HEK293 (cell line): ENCODE measurements around the gene WASF1.

Source experiments
- CTCF ChIA-PET: fragments of 350-600 bp; formaldehyde crosslinking; extraction: SDS; loops from one replicate; lab custom pipeline; 2021; ENCODE audit warnings: antibody characterized with exemption; lab: Yijun Ruan, JAX
- POLR2A ChIA-PET: fragments of 300-600 bp; formaldehyde crosslinking; extraction: SDS; loops from one replicate; lab custom pipeline; 2020; ENCODE audit warnings: antibody characterized with exemption, inconsistent platforms; lab: Yijun Ruan, JAX
- H3K27ac ChIP-seq: fragments of 200-500 bp; sonication (Bioruptor generic); 2 replicates; pipeline ENCODE4 v1.5.1; 2014; ENCODE audit warnings: low read depth, low read length, control low read depth, inconsistent platforms; ENCODE audit errors: extremely low read depth
- H3K36me3 ChIP-seq, 2 experiments: fragments of 200-500 bp in 1 of 2; sonication (Bioruptor generic) in 1 of 2; 1 replicate in 1 of 2; 2 replicates in 1 of 2; pipeline ENCODE4 v1.5.1; 2014 to 2017; ENCODE audit warnings: inconsistent platforms in 2 of 2, low read length in 2 of 2; ENCODE audit not compliant: control insufficient read depth in 2 of 2, insufficient read depth in 1 of 2
- H3K4me1 ChIP-seq: fragments of 200-500 bp; sonication (Bioruptor generic); 2 replicates; pipeline ENCODE4 v1.5.1; 2014; ENCODE audit warnings: mild to moderate bottlenecking, low read length, inconsistent platforms; ENCODE audit not compliant: control insufficient read depth, insufficient read depth
- H3K4me3 ChIP-seq: 2 replicates; pipeline ENCODE4 v1.5.1; 2011; ENCODE audit warnings: low read depth, mild to moderate bottlenecking, control low read depth, low read length, moderate library complexity
- H3K9me3 ChIP-seq: fragments of 200-500 bp; sonication (Bioruptor generic); 2 replicates; pipeline ENCODE4 v1.5.1; 2014; ENCODE audit warnings: low read depth, low read length, inconsistent platforms; ENCODE audit not compliant: control insufficient read depth, insufficient read depth
- GLI4 ChIP-seq: fragments of 450-650 bp; formaldehyde crosslinking; IDR thresholded peaks from 2 replicates; pipeline ENCODE4 v1.5.1; 2016; ENCODE audit warnings: missing biosample characterization, missing genetic modification characterization
- HOXC10 ChIP-seq: sonication (generic); formaldehyde crosslinking; IDR thresholded peaks from 2 replicates; pipeline ENCODE4 v1.8.1; 2023; ENCODE audit warnings: mild to moderate bottlenecking, missing genetic modification reagents
- SP7 ChIP-seq: fragments of 450-650 bp; formaldehyde crosslinking; IDR thresholded peaks from 2 replicates; pipeline ENCODE4 v1.5.1; 2016; ENCODE audit warnings: missing biosample characterization, missing genetic modification characterization
- ZFHX2 ChIP-seq: fragments of 450-650 bp; formaldehyde crosslinking; conservative IDR thresholded peaks from 2 replicates; pipeline ENCODE4 v1.5.1; 2016; ENCODE audit warnings: missing biosample characterization, missing genetic modification characterization
- ZNF324 ChIP-seq: fragments of 450-650 bp; formaldehyde crosslinking; IDR thresholded peaks from 2 replicates; pipeline ENCODE4 v1.5.1; 2016; ENCODE audit warnings: missing biosample characterization, missing genetic modification characterization
- ZNF335 ChIP-seq: fragments of 450-650 bp; formaldehyde crosslinking; conservative IDR thresholded peaks from 2 replicates; pipeline ENCODE4 v1.5.1; 2016; ENCODE audit warnings: missing biosample characterization, missing genetic modification characterization
- ZNF529 ChIP-seq: fragments of 450-650 bp; formaldehyde crosslinking; IDR thresholded peaks from 2 replicates; pipeline ENCODE4 v1.5.1; 2017; ENCODE audit warnings: missing genetic modification characterization, missing biosample characterization; ENCODE audit not compliant: insufficient replicate concordance
- ZNF548 ChIP-seq: fragments of 450-650 bp; formaldehyde crosslinking; IDR thresholded peaks from 2 replicates; pipeline ENCODE4 v1.5.1; 2016; ENCODE audit warnings: missing biosample characterization, missing genetic modification characterization
- ZNF549 ChIP-seq: fragments of 450-650 bp; IDR thresholded peaks from 2 replicates; pipeline ENCODE4 v1.5.1; 2018; ENCODE audit warnings: missing biosample characterization, missing genetic modification characterization, mild to moderate bottlenecking, inconsistent platforms, moderate library complexity
- ZNF558 ChIP-seq: fragments of 450-650 bp; formaldehyde crosslinking; IDR thresholded peaks from 2 replicates; pipeline ENCODE4 v1.5.1; 2016; ENCODE audit warnings: missing biosample characterization, missing genetic modification characterization
- TF ChIP-seq, protein P1 (sequence below): fragments of 450-650 bp; formaldehyde crosslinking; IDR thresholded peaks from 2 replicates; pipeline ENCODE4 v1.5.1; 2017; ENCODE audit warnings: missing biosample characterization, missing genetic modification characterization
- TF ChIP-seq, protein P2 (sequence below): fragments of 450-650 bp; formaldehyde crosslinking; IDR thresholded peaks from 2 replicates; pipeline ENCODE4 v1.5.1; 2016; ENCODE audit warnings: missing biosample characterization, missing genetic modification characterization
- TF ChIP-seq, protein P3 (sequence below): fragments of 450-650 bp; formaldehyde crosslinking; IDR thresholded peaks from 2 replicates; pipeline ENCODE4 v1.5.1; 2016; ENCODE audit warnings: missing biosample characterization, missing genetic modification characterization
- TF ChIP-seq, protein P4 (sequence below): fragments of 450-650 bp; formaldehyde crosslinking; IDR thresholded peaks from 2 replicates; pipeline ENCODE4 v1.5.1; 2016; ENCODE audit warnings: missing biosample characterization, missing genetic modification characterization
- TF ChIP-seq, protein P5 (sequence below): fragments of 450-650 bp; formaldehyde crosslinking; IDR thresholded peaks from 2 replicates; pipeline ENCODE4 v1.5.1; 2017; ENCODE audit warnings: missing biosample characterization, mild to moderate bottlenecking, missing genetic modification characterization, moderate library complexity

The WASF1 gene

DNA sequence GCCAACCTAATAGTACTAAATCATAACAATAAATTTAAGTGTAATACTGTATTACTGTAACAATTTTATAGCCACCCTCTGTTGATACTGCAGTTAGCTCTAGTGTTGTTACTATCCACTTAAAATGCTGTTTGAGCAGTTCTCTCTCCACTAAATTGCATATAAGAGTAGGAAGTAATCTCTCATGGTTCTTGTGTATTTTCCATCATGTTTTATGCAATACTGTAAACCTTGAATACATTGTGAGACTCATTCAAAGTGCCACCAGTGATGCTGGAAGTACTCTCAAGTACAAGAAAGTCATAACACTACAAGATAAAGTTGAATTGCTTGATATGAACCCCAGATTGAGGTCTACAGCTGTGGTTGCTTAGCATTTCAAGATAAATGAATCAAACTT, 65.5 kb downstream of the WASF1 start:
- no peak overlapping the region for H3K4me3 ChIP-seq
- TF ChIP-seq ZNF549 (no peak), ZNF548 (tag by site-specific recombination) (no peak)
- TF ChIP-seq, protein P1, sequence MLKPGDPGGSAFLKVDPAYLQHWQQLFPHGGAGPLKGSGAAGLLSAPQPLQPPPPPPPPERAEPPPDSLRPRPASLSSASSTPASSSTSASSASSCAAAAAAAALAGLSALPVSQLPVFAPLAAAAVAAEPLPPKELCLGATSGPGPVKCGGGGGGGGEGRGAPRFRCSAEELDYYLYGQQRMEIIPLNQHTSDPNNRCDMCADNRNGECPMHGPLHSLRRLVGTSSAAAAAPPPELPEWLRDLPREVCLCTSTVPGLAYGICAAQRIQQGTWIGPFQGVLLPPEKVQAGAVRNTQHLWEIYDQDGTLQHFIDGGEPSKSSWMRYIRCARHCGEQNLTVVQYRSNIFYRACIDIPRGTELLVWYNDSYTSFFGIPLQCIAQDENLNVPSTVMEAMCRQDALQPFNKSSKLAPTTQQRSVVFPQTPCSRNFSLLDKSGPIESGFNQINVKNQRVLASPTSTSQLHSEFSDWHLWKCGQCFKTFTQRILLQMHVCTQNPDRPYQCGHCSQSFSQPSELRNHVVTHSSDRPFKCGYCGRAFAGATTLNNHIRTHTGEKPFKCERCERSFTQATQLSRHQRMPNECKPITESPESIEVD (tag by site-specific recombination) = 0 out of 2 replicates have a peak, but pooled peaks have one; percentile 32
- H3K36me3 ChIP-seq = peaks cover 0 to 4% of the 10 kb centered on the region in 2 experiments; a peak in 1 of 3 replicates
- H3K4me1 ChIP-seq = no peaks in the 10 kb centered on the region
- H3K27ac ChIP-seq = no peak overlapping the region
- ChIA-PET CTCF (no interaction called here), POLR2A (no interaction called here)
- H3K9me3 ChIP-seq = no peaks in the 10 kb centered on the region

- CTCF ChIA-PET = no interaction called here
- TF ChIP-seq, protein P2, sequence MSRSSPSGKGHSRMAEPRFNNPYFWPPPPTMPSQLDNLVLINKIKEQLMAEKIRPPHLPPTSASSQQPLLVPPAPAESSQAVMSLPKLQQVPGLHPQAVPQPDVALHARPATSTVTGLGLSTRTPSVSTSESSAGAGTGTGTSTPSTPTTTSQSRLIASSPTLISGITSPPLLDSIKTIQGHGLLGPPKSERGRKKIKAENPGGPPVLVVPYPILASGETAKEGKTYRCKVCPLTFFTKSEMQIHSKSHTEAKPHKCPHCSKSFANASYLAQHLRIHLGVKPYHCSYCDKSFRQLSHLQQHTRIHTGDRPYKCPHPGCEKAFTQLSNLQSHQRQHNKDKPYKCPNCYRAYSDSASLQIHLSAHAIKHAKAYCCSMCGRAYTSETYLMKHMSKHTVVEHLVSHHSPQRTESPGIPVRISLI (tag by site-specific recombination) = no peak
- TF ChIP-seq ZNF324 (tag by site-specific recombination) = no peak
- no peak for TF ChIP-seq ZFHX2 (tag by site-specific recombination)
- no peak for TF ChIP-seq HOXC10 (CRISPR knock-in tag)
- Histone ChIP-seq H3K4me3 (no peak overlapping the region), H3K4me1 (no peaks in the 10 kb centered on the region), H3K36me3 (peaks cover 14 to 65% of the 10 kb centered on the region in 2 experiments), H3K9me3 (no peaks in the 10 kb centered on the region), H3K27ac (no peak overlapping the region)
- POLR2A ChIA-PET = no interaction called here
Measured at GRCh38 chr6:110105296-110105695, 74.2 kb downstream of the WASF1 start.

DNA sequence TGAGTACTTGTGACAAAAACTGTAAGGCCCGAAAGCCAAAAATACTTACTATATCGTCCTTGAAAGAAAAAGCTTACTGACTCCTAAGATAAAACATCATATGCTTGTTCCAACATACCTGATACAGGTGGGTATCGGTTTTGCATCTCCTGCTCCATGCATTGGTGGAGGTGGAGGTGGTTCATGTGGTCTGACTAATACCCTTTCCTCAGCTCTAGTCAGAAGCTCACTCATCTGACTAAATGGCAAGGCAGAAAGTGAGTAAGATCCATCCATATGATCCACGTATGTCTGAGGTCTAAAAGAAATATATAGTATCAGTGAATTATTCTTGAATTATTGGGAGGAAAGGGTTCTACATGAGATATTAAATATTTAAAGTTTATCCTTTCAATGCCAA, 76.2 kb downstream of the WASF1 start:
- no peaks in the 10 kb centered on the region for H3K4me1 ChIP-seq
- peaks cover 14 to 69% of the 10 kb centered on the region in 2 experiments for H3K36me3 ChIP-seq
- CTCF ChIA-PET = interaction anchor here (0.9 kb wide), 1 partner anchor 64 kb away, joined by 4 read pairs; no protein-coding TSS in a partner anchor
- no peak overlapping the region for H3K27ac ChIP-seq
- no peaks in the 10 kb centered on the region for H3K9me3 ChIP-seq
- H3K4me3 ChIP-seq = no peak overlapping the region
- TF ChIP-seq GLI4 (tag by site-specific recombination) = no peak
- TF ChIP-seq, protein P3, sequence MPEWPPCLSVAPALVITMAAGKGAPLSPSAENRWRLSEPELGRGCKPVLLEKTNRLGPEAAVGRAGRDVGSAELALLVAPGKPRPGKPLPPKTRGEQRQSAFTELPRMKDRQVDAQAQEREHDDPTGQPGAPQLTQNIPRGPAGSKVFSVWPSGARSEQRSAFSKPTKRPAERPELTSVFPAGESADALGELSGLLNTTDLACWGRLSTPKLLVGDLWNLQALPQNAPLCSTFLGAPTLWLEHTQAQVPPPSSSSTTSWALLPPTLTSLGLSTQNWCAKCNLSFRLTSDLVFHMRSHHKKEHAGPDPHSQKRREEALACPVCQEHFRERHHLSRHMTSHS (tag by site-specific recombination) = no peak
- POLR2A ChIA-PET = interaction anchor here (0.5 kb wide), 1 partner anchor 40 kb away, joined by 3 read pairs; no protein-coding TSS in a partner anchor

DNA sequence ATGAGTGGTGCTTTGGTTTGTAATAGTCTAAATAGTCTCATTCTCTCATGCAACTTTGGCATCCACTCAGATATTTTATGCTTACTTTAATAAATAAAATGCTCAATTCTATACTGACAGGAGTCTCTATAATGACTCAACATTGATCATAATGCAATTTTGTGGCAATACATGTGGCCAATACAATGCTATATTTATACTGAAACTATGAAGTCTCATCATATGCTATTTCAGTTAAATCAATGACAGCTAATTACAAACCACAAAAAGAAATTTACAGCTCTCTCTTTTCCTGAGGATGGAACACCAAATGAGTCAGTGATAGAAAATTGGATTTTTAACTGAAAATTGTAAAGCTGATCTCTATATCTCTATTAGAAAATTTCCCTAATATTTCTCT, 77.1 kb downstream of the WASF1 start:
- Histone ChIP-seq H3K4me3 (no peak overlapping the region), H3K9me3 (no peaks in the 10 kb centered on the region), H3K4me1 (no peaks in the 10 kb centered on the region), H3K27ac (no peak overlapping the region), H3K36me3 (peaks cover 9 to 67% of the 10 kb centered on the region in 2 experiments)
- ChIA-PET CTCF (interaction anchor here (0.9 to 1.3 kb wide), 2 partner anchors 48 to 63 kb away, joined by 3 to 4 read pairs; no protein-coding TSS in a partner anchor), POLR2A (no interaction called here)
- TF ChIP-seq ZNF558 (tag by site-specific recombination) (no peak), ZNF335 (no peak), SP7 (tag by site-specific recombination) (no peak), ZNF529 (tag by site-specific recombination) (no peak)
- TF ChIP-seq, protein P4, sequence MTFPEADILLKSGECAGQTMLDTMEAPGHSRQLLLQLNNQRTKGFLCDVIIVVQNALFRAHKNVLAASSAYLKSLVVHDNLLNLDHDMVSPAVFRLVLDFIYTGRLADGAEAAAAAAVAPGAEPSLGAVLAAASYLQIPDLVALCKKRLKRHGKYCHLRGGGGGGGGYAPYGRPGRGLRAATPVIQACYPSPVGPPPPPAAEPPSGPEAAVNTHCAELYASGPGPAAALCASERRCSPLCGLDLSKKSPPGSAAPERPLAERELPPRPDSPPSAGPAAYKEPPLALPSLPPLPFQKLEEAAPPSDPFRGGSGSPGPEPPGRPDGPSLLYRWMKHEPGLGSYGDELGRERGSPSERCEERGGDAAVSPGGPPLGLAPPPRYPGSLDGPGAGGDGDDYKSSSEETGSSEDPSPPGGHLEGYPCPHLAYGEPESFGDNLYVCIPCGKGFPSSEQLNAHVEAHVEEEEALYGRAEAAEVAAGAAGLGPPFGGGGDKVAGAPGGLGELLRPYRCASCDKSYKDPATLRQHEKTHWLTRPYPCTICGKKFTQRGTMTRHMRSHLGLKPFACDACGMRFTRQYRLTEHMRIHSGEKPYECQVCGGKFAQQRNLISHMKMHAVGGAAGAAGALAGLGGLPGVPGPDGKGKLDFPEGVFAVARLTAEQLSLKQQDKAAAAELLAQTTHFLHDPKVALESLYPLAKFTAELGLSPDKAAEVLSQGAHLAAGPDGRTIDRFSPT (tag by site-specific recombination) = no peak
- TF ChIP-seq, protein P5, sequence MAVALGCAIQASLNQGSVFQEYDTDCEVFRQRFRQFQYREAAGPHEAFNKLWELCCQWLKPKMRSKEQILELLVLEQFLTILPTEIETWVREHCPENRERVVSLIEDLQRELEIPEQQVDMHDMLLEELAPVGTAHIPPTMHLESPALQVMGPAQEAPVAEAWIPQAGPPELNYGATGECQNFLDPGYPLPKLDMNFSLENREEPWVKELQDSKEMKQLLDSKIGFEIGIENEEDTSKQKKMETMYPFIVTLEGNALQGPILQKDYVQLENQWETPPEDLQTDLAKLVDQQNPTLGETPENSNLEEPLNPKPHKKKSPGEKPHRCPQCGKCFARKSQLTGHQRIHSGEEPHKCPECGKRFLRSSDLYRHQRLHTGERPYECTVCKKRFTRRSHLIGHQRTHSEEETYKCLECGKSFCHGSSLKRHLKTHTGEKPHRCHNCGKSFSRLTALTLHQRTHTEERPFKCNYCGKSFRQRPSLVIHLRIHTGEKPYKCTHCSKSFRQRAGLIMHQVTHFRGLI (tag by site-specific recombination) = no peak
- TF ChIP-seq, protein P1 (tag by site-specific recombination) = no peak
